Measurements from ENCODE around the gene ASAP2.
"Not testable (repeated sequence)": the region's sequence is repeated elsewhere in the genome, so short reads cannot be mapped to it uniquely, and the experiment has no call there.

- TF ChIP-seq CTCF (optimal IDR thresholded peaks at IDR 0.05 in 1 of 3, IDR thresholded peaks at IDR 0.05 in 1 of 3, conservative IDR thresholded peaks at IDR 0.05 in 1 of 3; ENCODE audit: extremely low read depth in 1 of 3, insufficient read depth in 2 of 3, low read length in 3 of 3); EZH2 (IDR thresholded peaks at IDR 0.05; ENCODE audit: low read length): not testable (repeated sequence)
Measured at GRCh38 chr2:9267286-9267685, 60.7 kb downstream of the ASAP2 start.
